ENCODE data around the gene SH3D19. TPM values are rescaled to one million over a fixed set of nuclear protein-coding genes. Genes with fewer than 3 reads are reported as not detected.

Gene SH3D19
- total RNA-seq, 1 donor from 2014 or later, result not detected

Other genes starting within 250 kb of the SH3D19 start
- 1,686 and 1,760 TPM in 2 replicates for gene RPS3A, start 226.0 kb downstream of the SH3D19 start, total RNA-seq
- gene PRSS48, start 48.4 kb downstream of the SH3D19 start, total RNA-seq, result not detected in 2 replicates
- not detected in 2 replicates for gene FHIP1A, start 83.6 kb upstream of the SH3D19 start, total RNA-seq